ENCODE measurements around the gene PILRB.

Gene PILRB

DNA sequence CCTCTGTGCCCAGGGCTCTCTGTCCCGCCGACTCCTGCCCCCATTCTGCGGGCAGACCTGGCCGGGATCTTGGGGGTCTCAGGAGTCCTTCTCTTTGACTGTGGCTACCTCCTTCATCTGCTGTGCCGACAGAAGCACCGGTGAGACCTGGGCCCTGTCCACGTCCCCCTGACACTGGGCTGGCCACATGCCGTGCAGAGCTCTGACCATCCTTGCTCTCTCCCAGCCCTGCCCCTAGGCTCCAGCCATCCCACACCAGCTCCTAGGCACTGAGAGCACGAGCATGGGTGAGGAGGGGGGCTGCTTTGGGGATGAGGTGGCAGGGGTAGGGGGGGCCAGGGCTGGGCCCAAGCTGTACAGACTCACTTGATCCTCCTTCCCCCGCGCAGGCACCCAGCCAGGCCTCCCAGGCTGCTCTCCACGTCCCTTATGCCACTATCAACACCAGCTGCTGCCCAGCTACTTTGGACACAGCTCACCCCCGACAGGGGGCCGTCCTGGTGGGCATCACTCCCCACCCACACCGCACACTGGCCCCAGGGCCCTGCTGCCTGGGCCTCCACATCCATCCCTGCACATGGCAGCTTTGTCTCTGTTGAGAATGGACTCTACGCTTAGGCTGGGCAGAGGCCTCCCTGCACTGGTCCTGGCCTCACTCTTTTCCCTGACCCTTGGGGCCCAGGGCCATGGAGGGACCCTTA is 4.8 kb upstream of the PILRB start:
- CTCF ChIA-PET: interaction anchor here (1.7 to 2.1 kb wide), 2 partner anchors 54 to 221 kb away, joined by 4 to 5 read pairs; no protein-coding TSS in a partner anchor
- no peak for DNase-seq (ENCODE audit: low read depth, low spot score)
- TF ChIP-seq, protein P1, sequence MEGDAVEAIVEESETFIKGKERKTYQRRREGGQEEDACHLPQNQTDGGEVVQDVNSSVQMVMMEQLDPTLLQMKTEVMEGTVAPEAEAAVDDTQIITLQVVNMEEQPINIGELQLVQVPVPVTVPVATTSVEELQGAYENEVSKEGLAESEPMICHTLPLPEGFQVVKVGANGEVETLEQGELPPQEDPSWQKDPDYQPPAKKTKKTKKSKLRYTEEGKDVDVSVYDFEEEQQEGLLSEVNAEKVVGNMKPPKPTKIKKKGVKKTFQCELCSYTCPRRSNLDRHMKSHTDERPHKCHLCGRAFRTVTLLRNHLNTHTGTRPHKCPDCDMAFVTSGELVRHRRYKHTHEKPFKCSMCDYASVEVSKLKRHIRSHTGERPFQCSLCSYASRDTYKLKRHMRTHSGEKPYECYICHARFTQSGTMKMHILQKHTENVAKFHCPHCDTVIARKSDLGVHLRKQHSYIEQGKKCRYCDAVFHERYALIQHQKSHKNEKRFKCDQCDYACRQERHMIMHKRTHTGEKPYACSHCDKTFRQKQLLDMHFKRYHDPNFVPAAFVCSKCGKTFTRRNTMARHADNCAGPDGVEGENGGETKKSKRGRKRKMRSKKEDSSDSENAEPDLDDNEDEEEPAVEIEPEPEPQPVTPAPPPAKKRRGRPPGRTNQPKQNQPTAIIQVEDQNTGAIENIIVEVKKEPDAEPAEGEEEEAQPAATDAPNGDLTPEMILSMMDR (IDR thresholded peaks at IDR 0.05; ENCODE audit: insufficient read depth, low read length, missing control alignments): no peak
- no peak overlapping the region for H3K4me3 ChIP-seq (ENCODE audit: low read depth, low read length)
- POLR2A ChIA-PET: interaction anchor here (0.6 kb wide), 1 partner anchor 1264 kb away, joined by 3 read pairs; no protein-coding TSS in a partner anchor

DNA sequence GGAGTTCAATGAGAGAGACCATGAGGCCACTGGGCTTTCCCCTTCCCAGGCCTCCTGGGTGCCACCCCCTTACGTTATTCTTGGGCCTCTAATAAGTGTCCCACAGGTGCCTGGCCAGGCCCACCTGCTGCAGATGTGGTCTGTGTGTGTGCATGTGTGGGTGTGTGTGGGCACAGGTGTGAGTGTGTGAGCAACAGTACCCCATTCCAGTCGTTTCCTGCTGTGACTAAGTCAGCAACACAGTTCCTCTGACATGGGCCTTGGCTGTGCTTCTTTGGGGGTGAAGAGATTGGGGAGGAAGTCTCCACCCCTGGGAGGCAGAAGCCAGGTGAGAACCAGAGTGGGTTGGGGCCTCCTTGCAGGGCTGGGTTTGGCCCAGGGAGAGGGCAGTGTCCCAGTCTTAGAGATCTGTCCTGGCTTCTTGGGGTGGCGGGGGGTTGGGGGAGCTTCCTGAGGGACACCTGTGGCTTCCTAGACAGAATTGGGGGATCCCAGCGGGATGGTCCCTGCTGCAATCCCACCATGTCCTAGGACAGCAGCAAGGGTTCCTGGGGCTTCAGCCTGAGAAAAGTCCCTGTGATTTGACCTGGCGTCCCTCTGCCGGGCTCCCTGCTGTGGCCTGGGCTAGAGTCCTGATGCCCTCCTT is 4.1 kb upstream of the PILRB start:
- no peak for DNase-seq (ENCODE audit: low read depth, low spot score)
- POLR2A ChIA-PET: no interaction called here
- TF ChIP-seq, protein P1 (IDR thresholded peaks at IDR 0.05; ENCODE audit: insufficient read depth, low read length, missing control alignments): no peak
- CTCF ChIA-PET: interaction anchor here (1.2 to 2.1 kb wide), 3 partner anchors 8 to 221 kb away, joined by 4 to 5 read pairs (median 4); no protein-coding TSS in a partner anchor
- H3K4me3 ChIP-seq (ENCODE audit: low read depth, low read length): no peak overlapping the region

DNA sequence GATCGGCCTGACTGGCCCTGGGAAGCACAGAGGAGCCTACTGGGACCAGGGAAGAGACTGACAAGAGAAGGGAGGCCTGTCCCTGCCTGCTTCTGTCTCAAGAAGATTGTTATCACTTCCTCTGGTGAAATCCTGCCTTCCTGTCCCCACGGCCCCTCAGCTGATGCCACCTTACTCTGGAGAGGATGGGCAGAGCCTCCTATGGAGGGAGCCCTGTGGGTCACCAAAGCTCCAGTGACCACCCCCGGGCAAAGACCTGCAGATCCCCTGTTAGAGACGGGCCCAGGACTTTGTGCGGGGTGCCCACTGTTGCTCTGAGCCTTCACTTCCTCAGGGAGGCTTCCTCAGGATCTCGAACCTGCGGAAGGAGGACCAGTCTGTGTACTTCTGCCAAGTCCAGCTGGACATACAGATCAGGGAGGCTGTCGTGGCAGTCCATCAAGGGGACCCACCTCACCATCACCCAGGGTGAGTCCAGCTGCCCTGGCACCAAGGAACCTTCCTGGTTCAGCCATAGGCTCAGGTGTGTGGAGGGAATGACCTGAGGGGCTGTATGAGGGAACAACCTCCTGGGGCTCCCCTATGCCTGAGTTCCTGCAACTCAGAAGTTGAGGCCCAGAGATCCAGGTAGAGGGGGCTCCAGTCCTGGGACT is 1.4 kb upstream of the PILRB start:
- TF ChIP-seq, protein P1 (IDR thresholded peaks at IDR 0.05; ENCODE audit: insufficient read depth, low read length, missing control alignments): no peak
- POLR2A ChIA-PET: no interaction called here
- CTCF ChIA-PET: no interaction called here
- no peak for DNase-seq (ENCODE audit: low read depth, low spot score)
- no peak overlapping the region for H3K4me3 ChIP-seq (ENCODE audit: low read depth, low read length)

DNA sequence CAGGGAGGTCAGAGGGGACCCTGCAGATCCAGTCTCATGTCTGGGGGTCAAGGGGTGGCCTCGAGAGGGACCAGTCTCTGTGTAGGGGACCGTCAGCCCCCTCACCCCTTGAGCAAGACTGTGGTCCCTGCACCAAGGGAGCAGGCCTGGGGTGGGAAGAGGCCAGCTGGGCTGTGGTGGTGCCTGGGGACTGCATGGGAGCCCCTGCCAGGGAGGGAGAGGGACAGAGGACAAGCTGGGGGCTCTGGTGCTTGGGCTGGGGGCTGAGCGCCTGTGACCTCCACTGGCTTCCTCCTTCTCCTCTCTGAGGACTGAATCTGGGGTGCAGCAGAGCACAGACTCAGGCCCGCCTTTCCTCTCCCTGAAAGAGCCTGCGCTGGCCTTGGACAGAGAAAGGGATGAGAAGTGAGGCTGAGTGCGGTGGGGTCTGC is 771 bp upstream of the PILRB start:
- DNase-seq (ENCODE audit: low read depth, low spot score): no peak
- no peak overlapping the region for H3K4me3 ChIP-seq (ENCODE audit: low read depth, low read length)
- TF ChIP-seq, protein P1 (IDR thresholded peaks at IDR 0.05; ENCODE audit: insufficient read depth, low read length, missing control alignments): no peak
- CTCF ChIA-PET: no interaction called here
- POLR2A ChIA-PET: no interaction called here

DNA sequence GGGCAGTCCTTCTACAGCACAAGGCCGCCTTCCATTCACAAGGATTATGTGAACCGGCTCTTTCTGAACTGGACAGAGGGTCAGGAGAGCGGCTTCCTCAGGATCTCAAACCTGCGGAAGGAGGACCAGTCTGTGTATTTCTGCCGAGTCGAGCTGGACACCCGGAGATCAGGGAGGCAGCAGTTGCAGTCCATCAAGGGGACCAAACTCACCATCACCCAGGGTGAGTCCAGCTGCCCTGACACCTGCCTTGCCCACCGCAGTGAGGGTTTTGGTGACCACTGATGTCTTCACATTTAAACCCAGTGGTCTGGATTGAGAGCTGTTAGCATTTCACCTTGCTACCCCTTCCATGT is 918 bp downstream of the PILRB start:
- POLR2A ChIA-PET: no interaction called here
- CTCF ChIA-PET: interaction anchor here (1.0 to 2.5 kb wide), 3 partner anchors 12 to 46 kb away, joined by 3 to 7 read pairs (median 5); no protein-coding TSS in a partner anchor
- TF ChIP-seq, protein P1 (IDR thresholded peaks at IDR 0.05; ENCODE audit: insufficient read depth, low read length, missing control alignments): no peak
- DNase-seq (ENCODE audit: low read depth, low spot score): no peak
- no peak overlapping the region for H3K4me3 ChIP-seq (ENCODE audit: low read depth, low read length)

Measured in AG04449 (cell line).